DMS 273 (cell line): ENCODE results near the gene TRIM72.
A peak's percentile ranks its signal among the peaks of the same experiment; 100 is the strongest.
"Not testable (repeated sequence)": the region's sequence is repeated elsewhere in the genome, so short reads cannot be mapped to it uniquely, and the experiment has no call there.

ENCODE experiments used
- DNase-seq: peaks from one replicate; lab custom pipeline; 2025; ENCODE audit not compliant: unreplicated experiment; lab: John Stamatoyannopoulos, UW

Gene TRIM72

GRCh38 chr16:31190818-31191444, 23.0 kb upstream of the TRIM72 start:
- no peak for DNase-seq

- DNase-seq: no peak
These were observed 22.1 kb upstream of the TRIM72 start for GRCh38 chr16:31191697-31192428.

- DNase-seq: no peak
These were observed 20.9 kb upstream of the TRIM72 start for GRCh38 chr16:31192856-31193642.

- DNase-seq: no peak
These were observed 20.0 kb upstream of the TRIM72 start for GRCh38 chr16:31193874-31194273.

- no peak for DNase-seq
These were observed 19.0 kb upstream of the TRIM72 start for GRCh38 chr16:31194898-31195297.

- DNase-seq: not testable (repeated sequence)
These were observed 18.1 kb upstream of the TRIM72 start for GRCh38 chr16:31195861-31196260.

- DNase-seq: no peak
These were observed 17.4 kb upstream of the TRIM72 start for GRCh38 chr16:31196324-31197088.

GRCh38 chr16:31198207-31198882, 15.6 kb upstream of the TRIM72 start:
- DNase-seq: no peak

- DNase-seq: no peak
These were observed 14.4 kb upstream of the TRIM72 start for GRCh38 chr16:31199430-31200041.

- not testable (repeated sequence) for DNase-seq
These were observed 13.8 kb upstream of the TRIM72 start for GRCh38 chr16:31200111-31200510.

- peak; percentile 56 for DNase-seq
These were observed 12.9 kb upstream of the TRIM72 start for GRCh38 chr16:31200821-31201568.

- no peak for DNase-seq
These were observed 12.1 kb upstream of the TRIM72 start for GRCh38 chr16:31201582-31202413.

- DNase-seq: peak; percentile 61
These were observed 11.2 kb upstream of the TRIM72 start, which contains the start of gene PYCARD for GRCh38 chr16:31202414-31203375. TSS of gene PYCARD (minus strand) at chr16:31202760. CDS start at chr16:31202690, 70 bp downstream.

- no peak for DNase-seq
These were observed 8.8 kb upstream of the TRIM72 start for GRCh38 chr16:31204871-31205666.

GRCh38 chr16:31206776-31207175, 7.1 kb upstream of the TRIM72 start:
- DNase-seq: no peak

GRCh38 chr16:31213342-31213741, 577 bp upstream of the TRIM72 start:
- DNase-seq: no peak
